ENCODE measurements around the gene PFN1. TPM values are rescaled to one million over a fixed set of nuclear protein-coding genes. Genes with fewer than 3 reads are reported as not detected.
A peak's percentile ranks its signal among the peaks of the same experiment; 100 is the strongest.

The PFN1 gene
- total and polyA plus RNA-seq, 9 of the 15 experiments (the other 6 are each of a cell fraction or from before 2014, with no cell fraction given), result 60.5 to 1,479 (median 456) TPM

- no peak for TF ChIP-seq ZBTB33 (CRISPR knock-in tag; IDR thresholded peaks at IDR 0.05)
- TF ChIP-seq RBM15 (IDR thresholded peaks at IDR 0.05; ENCODE audit: insufficient read depth, low read length), result no peak
- no peak for TF ChIP-seq MAFG (tag; conservative IDR thresholded peaks at IDR 0.05)
- no peak for TF ChIP-seq ZNF165 (CRISPR knock-in tag; IDR thresholded peaks at IDR 0.05; ENCODE audit: borderline replicate concordance)
- TF ChIP-seq ZNF778 (CRISPR knock-in tag; IDR thresholded peaks at IDR 0.05), result no peak
- TF ChIP-seq ZNF24 (IDR thresholded peaks at IDR 0.05), result no peak
Observed at GRCh38 chr17:4938069-4938491, 10.2 kb downstream of the PFN1 start (continued).

GRCh38 chr17:4937553-4937952 lies 10.8 kb downstream of the PFN1 start:
- H3K9me1 ChIP-seq (ENCODE audit: control insufficient read depth, insufficient read depth, low read length), result no peaks in the 10 kb centered on the region
- DNase-seq (ENCODE audit: extremely low read depth in 1 of 4, low spot score in 3 of 4), result no peak
- TF ChIP-seq ZNF197 (CRISPR knock-in tag; IDR thresholded peaks at IDR 0.05; ENCODE audit: low read depth), result no peak
- TF ChIP-seq MBD2 (IDR thresholded peaks at IDR 0.05; ENCODE audit: borderline replicate concordance, low read depth), result no peak
- BruUV-seq (replicated peaks), result no TSS peak
- peak overlapping the region in 1 of 2 experiments; percentile 98; a peak in 2 of 4 replicates for H3K9ac ChIP-seq (ENCODE audit: insufficient read depth in 1 of 2, low read depth in 2 of 2, low read length in 2 of 2)
- H3K27me3 ChIP-seq (ENCODE audit: control insufficient read depth in 2 of 2, insufficient read depth in 2 of 2, low read length in 2 of 2), result no peaks in the 10 kb centered on the region
- H3K36me3 ChIP-seq (ENCODE audit: control insufficient read depth, insufficient read depth, low read length), result peaks cover 38% of the 10 kb centered on the region
- no peak overlapping the region for H3K27ac ChIP-seq (ENCODE audit: extremely low read depth, low read depth, low read length)
- intact Hi-C loops (cut with micrococcal nuclease), result no loop called here
- in situ Hi-C loops (cut with MboI), result no loop called here
- POLR2A ChIA-PET, result interaction anchor here (1.8 kb wide), 1 partner anchor 30 kb away, joined by 4 read pairs; the partner anchor contains the start of gene SPAG7
- peaks cover 13 to 34% of the 10 kb centered on the region in 2 experiments; a peak in 4 of 5 replicates for H3K4me1 ChIP-seq (replicated peaks in 1 of 2; ENCODE audit: control insufficient read depth in 2 of 2, insufficient read depth in 2 of 2, low read length in 2 of 2)
- CTCF ChIA-PET (ENCODE audit: low intra/inter-chr PET ratio), result no interaction called here
- no peaks in the 10 kb centered on the region for H3K9me3 ChIP-seq (replicated peaks; ENCODE audit: control insufficient read depth, insufficient read depth, low read depth, low read length)
- no peaks in the 10 kb centered on the region for H4K20me1 ChIP-seq (replicated peaks; ENCODE audit: control insufficient read depth, insufficient read depth, low read length)
- no peak for ATAC-seq
- WGBS (ENCODE audit: insufficient coverage, low coverage, missing lambda C conversion rate), result no CpG with 5 or more reads among the region's 16 CpGs
- peaks cover 41% of the 10 kb centered on the region for H3K79me2 ChIP-seq (ENCODE audit: control insufficient read depth, insufficient read depth, low read length)
- no peak overlapping the region for H3K4me3 ChIP-seq
- H3K4me2 ChIP-seq (ENCODE audit: insufficient read depth, low read length), result no peak overlapping the region
- no peak overlapping the region for H2AFZ ChIP-seq (ENCODE audit: low read depth, low read length)
- no peak for FAIRE-seq
